Activated naive CD4-positive, alpha-beta T cell treated with anti-CD3 and anti-CD28 coated beads, Interleukin-2, amount 50 U/mL, for 16 hours (primary cell): ENCODE measurements around the gene SUOX.
"Not testable (repeated sequence)": the region's sequence is repeated elsewhere in the genome, so short reads cannot be mapped to it uniquely, and the experiment has no call there.

Source experiments
- DNase-seq: peaks from one replicate; pipeline ENCODE4 v3.0.0-alpha.2; 2020

SUOX gene

GRCh38 chr12:55996715-55997534 is at the start of gene SUOX:
TSS of gene SUOX (plus strand) at chr12:55997276. CDS start at chr12:56002222, 4,946 bp downstream.
- no peak for DNase-seq

- DNase-seq: no peak
Measured at GRCh38 chr12:55955344-55955743, 41.7 kb upstream of the SUOX start.

GRCh38 chr12:55955800-55956508 is 41.1 kb upstream of the SUOX start:
- DNase-seq: peak; percentile 61

- no peak for DNase-seq
Measured at GRCh38 chr12:55957106-55957859, 39.8 kb upstream of the SUOX start.

GRCh38 chr12:55963760-55964159 is 33.3 kb upstream of the SUOX start:
- DNase-seq: no peak

- no peak for DNase-seq
Measured at GRCh38 chr12:55965240-55965639, 31.8 kb upstream of the SUOX start.

- no peak for DNase-seq
Measured at GRCh38 chr12:55965941-55966407, 31.1 kb upstream of the SUOX start, which contains the start of gene PMEL. TSS of gene PMEL (minus strand) at chr12:55966042. CDS start at chr12:55966011, 31 bp downstream.

- peak; percentile 89 for DNase-seq
Measured at GRCh38 chr12:55966408-55967281, 30.4 kb upstream of the SUOX start, which contains the start of gene CDK2. TSS of gene CDK2 (plus strand) at chr12:55966830. CDS start at chr12:55967009, 179 bp downstream.

GRCh38 chr12:55969356-55969755 is 27.7 kb upstream of the SUOX start:
- no peak for DNase-seq

GRCh38 chr12:55970775-55971174 is 26.3 kb upstream of the SUOX start:
- DNase-seq: no peak

GRCh38 chr12:55972042-55972441 is 25.0 kb upstream of the SUOX start:
- no peak for DNase-seq

GRCh38 chr12:55972456-55972855 is 24.6 kb upstream of the SUOX start:
- no peak for DNase-seq

GRCh38 chr12:55972911-55973598 is 24.0 kb upstream of the SUOX start:
- DNase-seq: no peak

GRCh38 chr12:55973599-55974307 is 23.3 kb upstream of the SUOX start, which contains the start of gene RAB5B:
TSS of gene RAB5B (plus strand) at chr12:55974078. CDS start at chr12:55986961, 12,883 bp downstream.
- DNase-seq: peak; percentile 99

- DNase-seq: peak; percentile 26
Measured at GRCh38 chr12:55974308-55974730, 22.8 kb upstream of the SUOX start.

- DNase-seq: no peak
Measured at GRCh38 chr12:55978393-55978792, 18.7 kb upstream of the SUOX start.

- no peak for DNase-seq
Measured at GRCh38 chr12:55979069-55979468, 18.0 kb upstream of the SUOX start.

GRCh38 chr12:55981882-55982281 is 15.2 kb upstream of the SUOX start:
- DNase-seq: not testable (repeated sequence)

- no peak for DNase-seq
Measured at GRCh38 chr12:55982319-55982936, 14.6 kb upstream of the SUOX start.

- no peak for DNase-seq
Measured at GRCh38 chr12:55983232-55983842, 13.7 kb upstream of the SUOX start.
